ENCODE measurements around the gene LCN12. TPM values are rescaled to one million over a fixed set of nuclear protein-coding genes. Genes with fewer than 3 reads are reported as not detected.

LCN12 gene
- total RNA-seq, 1 experiment from 2014 or later: not detected

DNA sequence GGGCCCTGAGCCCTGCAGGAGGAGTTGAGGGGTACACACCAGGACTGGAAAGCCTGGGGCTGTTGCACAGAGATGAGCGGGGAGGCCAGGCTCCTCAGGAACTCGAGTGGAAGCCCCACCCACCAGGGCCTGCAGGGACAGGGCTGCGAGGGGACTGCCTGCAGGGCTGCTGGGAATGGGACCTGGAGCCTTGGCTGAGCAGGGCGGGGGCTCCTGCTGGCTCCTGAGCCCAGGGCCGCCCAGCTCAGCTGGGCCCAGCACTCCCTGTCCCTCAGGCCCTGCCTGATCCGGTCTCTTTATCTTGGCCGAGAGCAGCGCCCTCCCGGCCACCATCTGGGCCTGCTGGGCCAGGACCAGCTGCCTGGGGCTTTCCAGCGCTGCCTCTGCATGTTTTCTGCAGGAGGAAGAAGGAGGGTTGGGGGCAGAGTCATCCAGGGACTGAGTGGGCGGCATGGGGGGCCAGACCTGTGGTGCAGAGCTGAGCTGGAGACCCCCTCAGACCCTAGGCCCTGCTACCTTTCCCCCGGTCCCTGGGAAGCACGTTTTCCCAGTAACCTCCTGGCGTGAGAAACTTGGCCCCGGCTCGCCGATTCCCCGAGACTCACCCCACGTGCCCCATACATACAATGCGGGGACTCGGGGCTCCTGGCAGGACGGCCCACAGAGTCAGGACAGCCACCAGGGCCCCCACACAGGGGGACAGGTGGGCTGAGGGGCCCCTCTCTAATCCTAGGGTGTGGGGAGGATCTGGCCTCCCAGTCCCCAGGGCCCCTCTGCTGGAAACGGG, 9.4 kb downstream of the LCN12 start:
- ChIA-PET POLR2A (ENCODE audit: low non-redundant PET) (no interaction called here), CTCF (no interaction called here)
- Histone ChIP-seq H3K9me3 (ENCODE audit: low read depth, low read length, poor library complexity, severe bottlenecking) (no peaks in the 10 kb centered on the region), H3K36me3 (ENCODE audit: insufficient read depth, low read length, poor library complexity, severe bottlenecking) (no peaks in the 10 kb centered on the region), H3K4me1 (ENCODE audit: insufficient read depth, low read length, poor library complexity, severe bottlenecking) (peaks cover 4% of the 10 kb centered on the region), H3K27ac (ENCODE audit: low read depth, low read length, poor library complexity, severe bottlenecking) (no peak overlapping the region), H3K27me3 (replicated peaks; ENCODE audit: insufficient read depth, low read depth, low read length, poor library complexity) (no peaks in the 10 kb centered on the region), H3K4me3 (ENCODE audit: low read depth, low read length, poor library complexity, severe bottlenecking) (no peak overlapping the region)
- TF ChIP-seq CTCF (conservative IDR thresholded peaks at IDR 0.05; ENCODE audit: low read depth, low read length) (no peak), EZH2 (IDR thresholded peaks at IDR 0.05; ENCODE audit: borderline replicate concordance, low read depth, low read length, poor library complexity, severe bottlenecking) (no peak)
- no TSS peak for BruUV-seq (replicated peaks)
- intact Hi-C loops (cut with micrococcal nuclease; ENCODE audit: unreplicated experiment): no loop called here
- DNase-seq (ENCODE audit: low spot score): no peak

DNA sequence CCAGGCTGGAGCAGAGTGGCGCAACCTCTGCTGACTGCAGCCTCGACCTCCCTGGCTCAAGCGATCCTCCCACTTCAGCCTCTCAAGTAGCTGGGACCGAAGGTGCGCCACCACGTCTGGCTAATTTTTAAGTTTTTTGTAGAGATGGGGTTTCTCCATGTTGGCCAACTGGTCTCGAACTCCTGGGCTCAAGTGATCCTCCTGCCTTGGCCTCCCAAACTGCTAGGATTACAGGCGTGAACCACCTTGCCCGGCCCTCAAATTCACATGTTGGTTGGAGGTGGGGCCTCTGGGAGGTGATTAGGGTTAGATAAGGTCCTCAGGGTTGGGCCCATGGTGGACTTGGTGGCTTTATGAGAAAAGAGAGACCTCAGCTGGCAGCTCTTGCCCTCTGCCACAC, 10.1 kb downstream of the LCN12 start:
- TF ChIP-seq CTCF (conservative IDR thresholded peaks at IDR 0.05; ENCODE audit: low read depth, low read length) (no peak), EZH2 (IDR thresholded peaks at IDR 0.05; ENCODE audit: borderline replicate concordance, low read depth, low read length, poor library complexity, severe bottlenecking) (no peak)
- ChIA-PET POLR2A (ENCODE audit: low non-redundant PET) (no interaction called here), CTCF (no interaction called here)
- Histone ChIP-seq H3K9me3 (ENCODE audit: low read depth, low read length, poor library complexity, severe bottlenecking) (no peaks in the 10 kb centered on the region), H3K27ac (ENCODE audit: low read depth, low read length, poor library complexity, severe bottlenecking) (no peak overlapping the region), H3K36me3 (ENCODE audit: insufficient read depth, low read length, poor library complexity, severe bottlenecking) (no peaks in the 10 kb centered on the region), H3K4me3 (ENCODE audit: low read depth, low read length, poor library complexity, severe bottlenecking) (no peak overlapping the region), H3K27me3 (replicated peaks; ENCODE audit: insufficient read depth, low read depth, low read length, poor library complexity) (no peaks in the 10 kb centered on the region), H3K4me1 (ENCODE audit: insufficient read depth, low read length, poor library complexity, severe bottlenecking) (peaks cover 4% of the 10 kb centered on the region)
- DNase-seq (ENCODE audit: low spot score): no peak
- BruUV-seq (replicated peaks): no TSS peak
- intact Hi-C loops (cut with micrococcal nuclease; ENCODE audit: unreplicated experiment): no loop called here

DNA sequence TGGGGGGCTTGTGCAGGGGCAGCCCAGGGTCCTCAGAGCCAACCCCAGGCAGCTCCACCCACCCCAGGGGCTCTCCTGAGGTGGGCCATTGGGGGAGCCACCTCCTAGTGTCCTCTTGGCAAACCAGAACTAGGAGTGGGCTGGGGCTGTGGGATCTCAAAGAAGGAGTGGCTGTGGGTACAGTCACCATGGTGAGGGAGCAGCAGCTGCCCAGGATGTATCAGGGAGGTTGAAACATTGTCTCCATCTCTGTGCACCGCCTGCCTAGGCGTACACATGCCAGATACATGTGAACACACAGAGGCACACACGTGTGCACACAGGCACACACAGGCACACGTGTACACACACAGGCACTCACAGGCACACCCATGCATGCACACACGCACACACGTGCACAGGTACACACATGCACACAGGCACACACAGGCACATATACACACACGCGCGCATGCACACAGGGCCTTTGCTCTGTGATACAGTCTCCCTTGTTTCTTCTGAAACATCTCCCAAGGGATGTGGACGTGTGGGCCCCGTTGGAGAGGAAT, 10.7 kb downstream of the LCN12 start:
- POLR2A ChIA-PET (ENCODE audit: low non-redundant PET): no interaction called here

More for the DNA sequence above, 10.7 kb downstream of the LCN12 start:
- Histone ChIP-seq H3K4me1 (ENCODE audit: insufficient read depth, low read length, poor library complexity, severe bottlenecking) (peaks cover 4% of the 10 kb centered on the region), H3K27ac (ENCODE audit: low read depth, low read length, poor library complexity, severe bottlenecking) (no peak overlapping the region), H3K27me3 (replicated peaks; ENCODE audit: insufficient read depth, low read depth, low read length, poor library complexity) (no peaks in the 10 kb centered on the region), H3K36me3 (ENCODE audit: insufficient read depth, low read length, poor library complexity, severe bottlenecking) (no peaks in the 10 kb centered on the region), H3K9me3 (ENCODE audit: low read depth, low read length, poor library complexity, severe bottlenecking) (no peaks in the 10 kb centered on the region), H3K4me3 (ENCODE audit: low read depth, low read length, poor library complexity, severe bottlenecking) (no peak overlapping the region)
- CTCF ChIA-PET: no interaction called here
- intact Hi-C loops (cut with micrococcal nuclease; ENCODE audit: unreplicated experiment): no loop called here
- TF ChIP-seq CTCF (conservative IDR thresholded peaks at IDR 0.05; ENCODE audit: low read depth, low read length): no peak
- no peak for TF ChIP-seq EZH2 (IDR thresholded peaks at IDR 0.05; ENCODE audit: borderline replicate concordance, low read depth, low read length, poor library complexity, severe bottlenecking)
- BruUV-seq (replicated peaks): no TSS peak
- no peak for DNase-seq (ENCODE audit: low spot score)

Data from A673 (cell line).